ENCODE data around the gene OBP2B. TPM values are rescaled to one million over a fixed set of nuclear protein-coding genes. Genes with fewer than 3 reads are reported as not detected.
A peak's percentile ranks its signal among the peaks of the same experiment; 100 is the strongest.

Gene OBP2B
- total and polyA plus RNA-seq, 9 of the 15 experiments (the other 6 are each of a cell fraction or from before 2014, with no cell fraction given), result not detected

DNA sequence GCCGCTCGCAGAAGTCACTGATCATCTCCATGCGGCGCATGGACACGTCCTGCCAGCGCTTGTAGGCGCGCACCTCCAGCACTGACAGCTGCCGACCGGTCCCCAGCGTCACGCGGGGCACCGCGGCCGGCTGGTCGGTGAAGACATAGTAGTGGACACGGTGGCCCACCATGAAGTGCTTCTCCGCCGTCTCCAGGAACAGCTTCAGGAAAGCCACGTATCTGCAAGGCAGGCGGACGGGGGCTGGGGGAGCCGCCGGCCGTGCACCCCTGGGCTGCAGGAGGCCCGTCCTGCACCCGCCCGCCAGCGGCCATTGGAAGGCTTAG lies 47.0 kb upstream of the OBP2B start:
- ChIA-PET POLR2A (interaction anchor here (0.6 to 1.2 kb wide), 3 partner anchors 9 to 116 kb away, joined by 3 read pairs; no protein-coding TSS in a partner anchor), CTCF (ENCODE audit: low intra/inter-chr PET ratio) (no interaction called here)
- no peak overlapping the region for H3K4me2 ChIP-seq (ENCODE audit: insufficient read depth, low read length)
- H3K4me3 ChIP-seq, result no peak overlapping the region
- H3K27ac ChIP-seq (ENCODE audit: extremely low read depth, low read depth, low read length), result no peak overlapping the region
- peaks cover 47% of the 10 kb centered on the region; the same call in 2 of the 3 replicates for H3K36me3 ChIP-seq (ENCODE audit: control insufficient read depth, insufficient read depth, low read length)
- intact Hi-C loops (cut with micrococcal nuclease) (no loop called here), in situ Hi-C loops (cut with MboI) (no loop called here)
- no peak overlapping the region for H3K9ac ChIP-seq (ENCODE audit: insufficient read depth in 1 of 2, low read depth in 2 of 2, low read length in 2 of 2)
- no TSS peak for BruUV-seq (replicated peaks)
- H3K9me1 ChIP-seq (ENCODE audit: control insufficient read depth, insufficient read depth, low read length), result no peaks in the 10 kb centered on the region
- ATAC-seq (no peak), FAIRE-seq (no peak), DNase-seq (ENCODE audit: extremely low read depth in 1 of 4, low spot score in 3 of 4) (no peak)
- no peaks in the 10 kb centered on the region; a peak in 1 of 5 replicates for H3K27me3 ChIP-seq (ENCODE audit: control insufficient read depth in 2 of 2, insufficient read depth in 2 of 2, low read length in 2 of 2)
- WGBS (ENCODE audit: insufficient coverage, low coverage, missing lambda C conversion rate), result 97% methylated on average over 20 of the region's 30 CpGs
- H3K79me2 ChIP-seq (ENCODE audit: control insufficient read depth, insufficient read depth, low read length), result no peaks in the 10 kb centered on the region
- no peaks in the 10 kb centered on the region for H3K9me3 ChIP-seq (replicated peaks; ENCODE audit: control insufficient read depth, insufficient read depth, low read depth, low read length)
- H4K20me1 ChIP-seq (replicated peaks; ENCODE audit: control insufficient read depth, insufficient read depth, low read length), result peaks cover 3% of the 10 kb centered on the region; the same call in 1 of the 2 replicates
- peaks cover 3 to 55% of the 10 kb centered on the region in 2 experiments; a peak in 3 of 5 replicates for H3K4me1 ChIP-seq (replicated peaks in 1 of 2; ENCODE audit: control insufficient read depth in 2 of 2, insufficient read depth in 2 of 2, low read length in 2 of 2)
- no peak overlapping the region for H2AFZ ChIP-seq (ENCODE audit: low read depth, low read length)
- no peak for TF ChIP-seq HSF4 (CRISPR knock-in tag; IDR thresholded peaks at IDR 0.05; ENCODE audit: borderline replicate concordance)
- TF ChIP-seq POLR2G (IDR thresholded peaks at IDR 0.05; ENCODE audit: low read depth, low read length), result peak; percentile 26
- TF ChIP-seq, protein P1, sequence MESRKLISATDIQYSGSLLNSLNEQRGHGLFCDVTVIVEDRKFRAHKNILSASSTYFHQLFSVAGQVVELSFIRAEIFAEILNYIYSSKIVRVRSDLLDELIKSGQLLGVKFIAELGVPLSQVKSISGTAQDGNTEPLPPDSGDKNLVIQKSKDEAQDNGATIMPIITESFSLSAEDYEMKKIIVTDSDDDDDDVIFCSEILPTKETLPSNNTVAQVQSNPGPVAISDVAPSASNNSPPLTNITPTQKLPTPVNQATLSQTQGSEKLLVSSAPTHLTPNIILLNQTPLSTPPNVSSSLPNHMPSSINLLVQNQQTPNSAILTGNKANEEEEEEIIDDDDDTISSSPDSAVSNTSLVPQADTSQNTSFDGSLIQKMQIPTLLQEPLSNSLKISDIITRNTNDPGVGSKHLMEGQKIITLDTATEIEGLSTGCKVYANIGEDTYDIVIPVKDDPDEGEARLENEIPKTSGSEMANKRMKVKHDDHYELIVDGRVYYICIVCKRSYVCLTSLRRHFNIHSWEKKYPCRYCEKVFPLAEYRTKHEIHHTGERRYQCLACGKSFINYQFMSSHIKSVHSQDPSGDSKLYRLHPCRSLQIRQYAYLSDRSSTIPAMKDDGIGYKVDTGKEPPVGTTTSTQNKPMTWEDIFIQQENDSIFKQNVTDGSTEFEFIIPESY (CRISPR knock-in tag; IDR thresholded peaks at IDR 0.05), result peak; percentile 96

Measured in K562 (cell line).